Esophagus squamous epithelium (tissue), 5 donors: ENCODE results near the gene PSMD5. TPM values are rescaled to one million over a fixed set of nuclear protein-coding genes. Genes with fewer than 3 reads are reported as not detected.

ENCODE experiments used
- DNase-seq: peaks from one replicate; lab custom pipeline; 2025; lab: John Stamatoyannopoulos, UW
- H3K27ac ChIP-seq, 4 donors: fragments of 200-600 bp; sonication (generic); one replicate each; pipeline ENCODE4 v1.5.1; 2016 to 2019; ENCODE audit warnings: mild to moderate bottlenecking in 1 of 4
- H3K27me3 ChIP-seq, 4 donors: fragments of 200-600 bp; sonication (generic); 1 replicate in 3 of 4; 2 replicates in 1 of 4; pipeline versions ENCODE4 v1.5.1 to v1.6.0; 2017 to 2021; ENCODE audit warnings: antibody characterized with exemption in 1 of 4
- H3K36me3 ChIP-seq, 3 donors: fragments of 200-600 bp; sonication (generic); one replicate each; pipeline ENCODE4 v1.5.1; 2016 to 2019
- H3K4me1 ChIP-seq, 3 donors: fragments of 200-600 bp; sonication (generic); one replicate each; pipeline ENCODE4 v1.5.1; 2017 to 2019
- H3K4me3 ChIP-seq, 4 donors: fragments of 200-600 bp; sonication (generic); 1 replicate in 3 of 4; 2 replicates in 1 of 4; pipeline ENCODE4 v1.5.1; 2016 to 2019; ENCODE audit warnings: mild to moderate bottlenecking in 2 of 4, moderate library complexity in 1 of 4
- H3K9me3 ChIP-seq, 3 donors: fragments of 200-600 bp; sonication (generic); one replicate each; pipeline ENCODE4 v1.5.1; 2016 to 2019
- CTCF ChIP-seq, 6 experiments: fragments of 450-650 bp in 4 of 6; fragments of 200-600 bp in 2 of 6; sonication (generic) in 2 of 6; IDR thresholded peaks; one replicate each; pipeline ENCODE4 v1.5.1; 2016 to 2019; ENCODE audit warnings: antibody characterized with exemption in 6 of 6, mild to moderate bottlenecking in 4 of 6, moderate library complexity in 4 of 6
- POLR2A ChIP-seq, 4 donors: fragments of 450-650 bp; IDR thresholded peaks; one replicate each; pipeline ENCODE4 v1.6.1; 2017; ENCODE audit warnings: antibody characterized with exemption in 4 of 4, mild to moderate bottlenecking in 4 of 4, moderate library complexity in 3 of 4
- WGBS, 2 donors: methylation state at CpG; one replicate each; pipeline ENCODE4 v1.1.5; 2018; 5-methylcytosine and 5-hydroxymethylcytosine counted together
- intact Hi-C: fragments of 100-400 bp; cut with DNase I; formaldehyde crosslinking; loops from one replicate; pipeline ENCODE4 v1.15.0; 2022
- total RNA-seq, 4 donors: library from RNA; depleted of rRNA; stranded (reverse); fragments of >200 nt; gene quantifications; one replicate each; pipeline ENCODE4 v1.1.0, GENCODE V29; 2016
- donor health status: DM: yes; HTN: yes; CAD: no.

PSMD5 gene
- total RNA-seq, 4 donors from 2014 or later: 21.4 to 35.3 (median 33.3) TPM

DNA sequence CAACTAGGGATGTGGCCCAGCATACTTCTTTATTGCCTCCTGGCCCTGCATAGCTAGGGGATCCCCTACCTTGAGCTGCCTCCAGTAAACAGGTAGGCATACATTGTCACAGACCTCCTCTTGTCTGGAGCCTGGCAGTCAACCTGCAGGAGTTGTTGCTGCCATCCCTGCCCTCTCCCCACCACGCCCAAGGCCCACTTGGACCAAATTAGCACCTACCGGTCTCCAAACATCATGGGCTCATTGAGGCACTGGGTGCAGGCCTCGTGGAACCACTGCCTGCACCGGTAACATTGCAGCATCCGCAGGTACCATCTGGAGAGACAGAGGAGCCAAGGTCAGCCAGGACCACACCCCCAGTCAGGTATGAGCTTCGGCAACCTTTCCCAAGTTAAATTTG is 23.9 kb upstream of the PSMD5 start:
- no peaks in the 10 kb centered on the region for H3K9me3 ChIP-seq
- peaks cover 7 to 70% (median 11%) of the 10 kb centered on the region in 3 donors for H3K36me3 ChIP-seq
- DNase-seq: no peak
- WGBS, 2 donors: 60 to 100% methylated on average over 1 of the region's 6 CpGs
- H3K4me1 ChIP-seq: peaks cover 10 to 36% (median 16%) of the 10 kb centered on the region in 3 donors
- TF ChIP-seq CTCF (IDR thresholded peaks at IDR 0.05) (no peak), POLR2A (IDR thresholded peaks at IDR 0.05) (no peak)
- intact Hi-C loops: no loop called here
- no peak overlapping the region for H3K4me3 ChIP-seq
- H3K27ac ChIP-seq: peak overlapping the region in 3 of 4 donors; percentile 38 to 49 (median 39)
- no peaks in the 10 kb centered on the region for H3K27me3 ChIP-seq

DNA sequence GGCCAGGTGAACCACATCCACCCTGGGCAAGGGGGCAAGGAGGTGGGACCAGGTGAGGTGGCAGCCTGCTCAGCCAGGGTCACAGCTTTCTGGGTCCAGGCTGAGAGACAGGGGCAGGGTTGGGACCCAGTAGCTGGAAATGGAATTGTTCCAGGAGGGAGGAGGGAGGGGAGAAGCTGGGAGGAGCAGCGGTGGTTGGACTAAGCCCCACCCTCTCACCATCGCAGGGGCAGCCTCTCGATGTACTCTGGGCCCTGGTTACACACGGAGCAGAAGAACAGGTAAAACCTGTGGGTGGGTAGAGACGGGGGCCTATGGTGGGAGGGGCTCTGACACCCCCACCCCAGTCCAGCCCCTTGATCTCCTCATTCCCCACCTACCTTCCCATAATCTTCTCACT is 23.1 kb upstream of the PSMD5 start:
- H3K27me3 ChIP-seq: no peaks in the 10 kb centered on the region
- H3K36me3 ChIP-seq: peaks cover 15 to 75% (median 19%) of the 10 kb centered on the region in 3 donors
- peak overlapping the region in 3 of 4 donors; percentile 38 to 49 (median 39) for H3K27ac ChIP-seq
- WGBS, 2 donors: 60 to 62% methylated on average over 5 of the region's 5 CpGs
- TF ChIP-seq POLR2A (IDR thresholded peaks at IDR 0.05) (no peak), CTCF (IDR thresholded peaks at IDR 0.05) (no peak)
- intact Hi-C loops: no loop called here
- peaks cover 10 to 36% (median 16%) of the 10 kb centered on the region in 3 donors for H3K4me1 ChIP-seq
- no peak overlapping the region for H3K4me3 ChIP-seq
- H3K9me3 ChIP-seq: no peaks in the 10 kb centered on the region
- no peak for DNase-seq

DNA sequence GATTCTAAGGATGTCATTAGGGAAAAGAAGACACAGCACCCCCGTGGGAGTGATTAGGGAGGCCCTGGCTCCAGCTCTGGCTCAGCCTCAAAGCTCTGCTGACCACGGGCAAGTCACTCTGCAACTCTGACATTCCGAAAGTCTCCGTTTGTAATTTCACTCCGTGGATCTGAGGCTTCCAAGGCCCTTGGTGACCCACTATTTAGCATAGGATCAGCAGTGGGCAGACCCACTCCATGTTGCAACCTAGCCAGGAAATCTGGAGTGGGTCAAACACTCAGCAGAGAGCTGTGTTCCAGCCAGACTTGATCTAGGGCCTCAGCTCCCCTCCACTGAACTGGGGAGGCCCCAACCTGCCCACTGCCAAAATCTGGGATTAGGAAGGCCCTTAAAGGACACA is 22.5 kb upstream of the PSMD5 start:
- no peak for TF ChIP-seq CTCF (IDR thresholded peaks at IDR 0.05)
- no peak for TF ChIP-seq POLR2A (IDR thresholded peaks at IDR 0.05)
- intact Hi-C loops: no loop called here
- Histone ChIP-seq H3K9me3 (no peaks in the 10 kb centered on the region), H3K4me3 (no peak overlapping the region), H3K27ac (peak overlapping the region in 2 of 4 donors; percentile 38 to 49), H3K27me3 (no peaks in the 10 kb centered on the region), H3K36me3 (peaks cover 19 to 75% (median 21%) of the 10 kb centered on the region in 3 donors), H3K4me1 (peaks cover 10 to 34% (median 16%) of the 10 kb centered on the region in 3 donors)
- 64 to 88% methylated on average over 4 to 5 of the region's 5 CpGs for WGBS, 2 donors
- DNase-seq: no peak

GRCh38 chr9:120864719-120865118 is 22.0 kb upstream of the PSMD5 start:
- peaks cover 19 to 76% (median 26%) of the 10 kb centered on the region in 3 donors for H3K36me3 ChIP-seq
- intact Hi-C loops: no loop called here
- WGBS, 2 donors: 82 to 91% methylated on average over 5 of the region's 5 CpGs

GRCh38 chr9:120863833-120864232 is 21.1 kb upstream of the PSMD5 start:
- WGBS, 2 donors: 91 to 93% methylated on average over 7 of the region's 7 CpGs
- peaks cover 0 to 22% (median 7%) of the 10 kb centered on the region in 3 donors for H3K4me1 ChIP-seq
- intact Hi-C loops: no loop called here
- peaks cover 19 to 85% (median 26%) of the 10 kb centered on the region in 3 donors for H3K36me3 ChIP-seq
- no peak overlapping the region for H3K4me3 ChIP-seq
- no peaks in the 10 kb centered on the region for H3K27me3 ChIP-seq
- no peak for DNase-seq
- no peaks in the 10 kb centered on the region for H3K9me3 ChIP-seq
- H3K27ac ChIP-seq: no peak overlapping the region
- TF ChIP-seq CTCF (IDR thresholded peaks at IDR 0.05) (no peak), POLR2A (IDR thresholded peaks at IDR 0.05) (no peak)

More at GRCh38 chr9:120864719-120865118, 22.0 kb upstream of the PSMD5 start:
- Histone ChIP-seq H3K4me3 (no peak overlapping the region), H3K27me3 (no peaks in the 10 kb centered on the region), H3K27ac (no peak overlapping the region), H3K9me3 (no peaks in the 10 kb centered on the region), H3K4me1 (peaks cover 7 to 29% (median 14%) of the 10 kb centered on the region in 3 donors)
- DNase-seq: no peak
- TF ChIP-seq CTCF (IDR thresholded peaks at IDR 0.05) (no peak), POLR2A (IDR thresholded peaks at IDR 0.05) (no peak)
